RWPE2 (cell line): ENCODE measurements around the gene KCND1.

ENCODE experiments used
- ATAC-seq: fragments of 200-7000 bp; cut with Tn5 transposase; 3 replicates; pipeline ENCODE4 v1.9.1; 2021; ENCODE audit warnings: low read depth
- DNase-seq: peaks from one replicate; pipeline ENCODE4 v3.0.0-alpha.2; 2020; ENCODE audit warnings: low spot score
- H3K27ac ChIP-seq: fragments of 450-650 bp; 2 replicates; pipeline ENCODE4 v1.5.1; 2017; ENCODE audit warnings: mild to moderate bottlenecking; ENCODE audit not compliant: poor library complexity, severe bottlenecking
- H3K27me3 ChIP-seq: fragments of 250-450 bp; sonication (Bioruptor Pico); 2 replicates; pipeline ENCODE4 v1.5.1; 2021; ENCODE audit warnings: mild to moderate bottlenecking, moderate library complexity; ENCODE audit not compliant: insufficient read depth, poor library complexity, severe bottlenecking
- H3K36me3 ChIP-seq: fragments of 250-450 bp; sonication (Bioruptor Pico); 2 replicates; pipeline ENCODE4 v1.5.1; 2020; ENCODE audit warnings: low read depth, mild to moderate bottlenecking, moderate library complexity
- H3K4me1 ChIP-seq: fragments of 250-450 bp; sonication (Bioruptor Pico); 2 replicates; pipeline ENCODE4 v1.5.1; 2021; ENCODE audit warnings: mild to moderate bottlenecking, moderate library complexity; ENCODE audit not compliant: insufficient read depth, poor library complexity, severe bottlenecking
- H3K4me3 ChIP-seq: fragments of 250-450 bp; sonication (Bioruptor Pico); 2 replicates; pipeline ENCODE4 v1.5.1; 2021; ENCODE audit warnings: mild to moderate bottlenecking, moderate library complexity; ENCODE audit not compliant: severe bottlenecking
- H3K9me3 ChIP-seq: fragments of 250-450 bp; sonication (Bioruptor Pico); 2 replicates; pipeline ENCODE4 v1.5.1; 2021; ENCODE audit warnings: mild to moderate bottlenecking, moderate library complexity; ENCODE audit not compliant: severe bottlenecking
- CTCF ChIP-seq: fragments of 450-650 bp; IDR thresholded peaks from one replicate; pipeline ENCODE4 v1.5.1; 2017; ENCODE audit warnings: mild to moderate bottlenecking, moderate library complexity; ENCODE audit not compliant: poor library complexity, severe bottlenecking

Gene KCND1

GRCh38 chrX:48998391-48998790 lies 26.7 kb upstream of the KCND1 start:
- no peaks in the 10 kb centered on the region for H3K4me1 ChIP-seq
- H3K27ac ChIP-seq: no peak overlapping the region
- peaks cover 8% of the 10 kb centered on the region; the same call in 1 of the 2 replicates for H3K36me3 ChIP-seq
- H3K27me3 ChIP-seq: no peaks in the 10 kb centered on the region
- ATAC-seq (no peak), DNase-seq (no peak)
- H3K4me3 ChIP-seq: no peak overlapping the region
- no peak for TF ChIP-seq CTCF
- H3K9me3 ChIP-seq: no peaks in the 10 kb centered on the region

- Histone ChIP-seq H3K4me1 (no peaks in the 10 kb centered on the region), H3K36me3 (peaks cover 8% of the 10 kb centered on the region; the same call in 1 of the 2 replicates), H3K4me3 (no peak overlapping the region), H3K27me3 (no peaks in the 10 kb centered on the region), H3K9me3 (no peaks in the 10 kb centered on the region), H3K27ac (no peak overlapping the region)
- ATAC-seq (no peak), DNase-seq (no peak)
- no peak for TF ChIP-seq CTCF
These were observed 26.2 kb upstream of the KCND1 start for GRCh38 chrX:48997865-48998264.

- Histone ChIP-seq H3K4me3 (no peak overlapping the region), H3K27me3 (no peaks in the 10 kb centered on the region), H3K4me1 (no peaks in the 10 kb centered on the region), H3K9me3 (no peaks in the 10 kb centered on the region), H3K36me3 (peaks cover 8% of the 10 kb centered on the region; the same call in 1 of the 2 replicates), H3K27ac (no peak overlapping the region)
- no peak for TF ChIP-seq CTCF
- no peak for DNase-seq
- no peak for ATAC-seq
These were observed 25.8 kb upstream of the KCND1 start for GRCh38 chrX:48997455-48997854.

- no peaks in the 10 kb centered on the region for H3K4me1 ChIP-seq
- no peak for DNase-seq
- H3K9me3 ChIP-seq: no peaks in the 10 kb centered on the region
- no peak for TF ChIP-seq CTCF
- ATAC-seq: no peak
- no peak overlapping the region for H3K4me3 ChIP-seq
- H3K27me3 ChIP-seq: no peaks in the 10 kb centered on the region
- no peak overlapping the region for H3K27ac ChIP-seq
- peaks cover 8% of the 10 kb centered on the region; the same call in 1 of the 2 replicates for H3K36me3 ChIP-seq
These were observed 25.3 kb upstream of the KCND1 start for GRCh38 chrX:48996969-48997368.

- TF ChIP-seq CTCF: no peak
- Histone ChIP-seq H3K4me1 (no peaks in the 10 kb centered on the region), H3K27me3 (no peaks in the 10 kb centered on the region), H3K4me3 (no peak overlapping the region), H3K36me3 (peaks cover 3% of the 10 kb centered on the region; the same call in 1 of the 2 replicates), H3K9me3 (no peaks in the 10 kb centered on the region), H3K27ac (no peak overlapping the region)
- DNase-seq: no peak
- ATAC-seq: no peak
These were observed 20.7 kb upstream of the KCND1 start for GRCh38 chrX:48992341-48992740.
